ENCODE measurements around the gene RFWD3. TPM values are rescaled to one million over a fixed set of nuclear protein-coding genes. Genes with fewer than 3 reads are reported as not detected.
"Not testable (repeated sequence)": the region's sequence is repeated elsewhere in the genome, so short reads cannot be mapped to it uniquely, and the experiment has no call there.

Gene RFWD3
- total and polyA plus RNA-seq, 2 of the 13 experiments (the other 11 are each of a cell fraction or from before 2014, with no cell fraction given) = 23.4 to 62.6 TPM

DNA sequence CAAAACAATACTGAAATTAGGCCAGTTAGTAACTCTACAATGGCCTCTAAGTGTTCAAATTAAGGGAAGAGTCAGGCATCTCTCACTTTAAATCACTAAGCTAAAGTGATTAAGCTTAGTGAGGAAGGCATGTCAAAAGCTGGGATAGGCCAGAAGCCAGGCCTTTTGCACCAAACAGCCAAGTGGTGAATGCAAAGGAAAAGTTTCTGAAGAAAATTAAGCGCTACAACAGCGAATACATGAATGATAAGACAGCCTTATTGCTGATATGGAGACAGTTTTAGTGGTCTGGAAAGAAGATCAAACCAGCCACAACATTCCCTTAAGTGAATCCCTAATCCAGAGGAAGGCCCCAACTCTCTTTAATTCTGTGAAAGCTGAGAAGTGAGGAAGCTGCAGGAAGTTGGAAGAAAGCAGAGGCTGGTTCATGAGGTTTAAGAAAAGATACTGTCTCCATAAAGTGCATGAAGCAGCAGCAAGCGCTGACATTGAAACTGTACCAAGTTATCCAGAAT is 12.1 kb downstream of the RFWD3 start:
- in situ Hi-C loops (cut with HindIII; ENCODE audit: extremely low pct_ligation_motif_present, low pct_unique_long_range_greater_than_20kb) (no loop called here), intact Hi-C loops (cut with micrococcal nuclease; ENCODE audit: unreplicated experiment) (no loop called here)
- no peak overlapping the region for H3K9ac ChIP-seq (ENCODE audit: insufficient read depth, low read depth, low read length)
- no peak overlapping the region for H2AFZ ChIP-seq (ENCODE audit: low read length)
- ATAC-seq = no peak
- H3K4me3 ChIP-seq (replicated peaks in 1 of 3; ENCODE audit: insufficient read depth in 1 of 3, low read depth in 2 of 3, low read length in 3 of 3) = no peak overlapping the region
- no TSS peak for BruUV-seq (replicated peaks)
- no peak for FAIRE-seq
- DNase-seq (ENCODE audit: low spot score) = no peak
- H3K27ac ChIP-seq (ENCODE audit: extremely low read length, insufficient read depth, low read length) = no peak overlapping the region
- TF ChIP-seq GTF2F1 (IDR thresholded peaks at IDR 0.05; ENCODE audit: low read length) (no peak), SSRP1 (CRISPR knock-in tag; IDR thresholded peaks at IDR 0.05) (no peak), ZNF83 (CRISPR knock-in tag; IDR thresholded peaks at IDR 0.05; ENCODE audit: borderline replicate concordance) (no peak)
- TF ChIP-seq, protein P1, sequence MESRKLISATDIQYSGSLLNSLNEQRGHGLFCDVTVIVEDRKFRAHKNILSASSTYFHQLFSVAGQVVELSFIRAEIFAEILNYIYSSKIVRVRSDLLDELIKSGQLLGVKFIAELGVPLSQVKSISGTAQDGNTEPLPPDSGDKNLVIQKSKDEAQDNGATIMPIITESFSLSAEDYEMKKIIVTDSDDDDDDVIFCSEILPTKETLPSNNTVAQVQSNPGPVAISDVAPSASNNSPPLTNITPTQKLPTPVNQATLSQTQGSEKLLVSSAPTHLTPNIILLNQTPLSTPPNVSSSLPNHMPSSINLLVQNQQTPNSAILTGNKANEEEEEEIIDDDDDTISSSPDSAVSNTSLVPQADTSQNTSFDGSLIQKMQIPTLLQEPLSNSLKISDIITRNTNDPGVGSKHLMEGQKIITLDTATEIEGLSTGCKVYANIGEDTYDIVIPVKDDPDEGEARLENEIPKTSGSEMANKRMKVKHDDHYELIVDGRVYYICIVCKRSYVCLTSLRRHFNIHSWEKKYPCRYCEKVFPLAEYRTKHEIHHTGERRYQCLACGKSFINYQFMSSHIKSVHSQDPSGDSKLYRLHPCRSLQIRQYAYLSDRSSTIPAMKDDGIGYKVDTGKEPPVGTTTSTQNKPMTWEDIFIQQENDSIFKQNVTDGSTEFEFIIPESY (CRISPR knock-in tag; IDR thresholded peaks at IDR 0.05) = no peak
- H3K79me2 ChIP-seq (ENCODE audit: insufficient read depth, low read length) = peaks cover 72% of the 10 kb centered on the region
- CTCF ChIA-PET (ENCODE audit: low intra/inter-chr PET ratio, low total read pairs) = no interaction called here
- POLR2A ChIA-PET = no interaction called here
- peaks cover 23% of the 10 kb centered on the region for H3K4me1 ChIP-seq (ENCODE audit: insufficient read depth, low read length)
- no peaks in the 10 kb centered on the region for H3K9me3 ChIP-seq (ENCODE audit: low read length)
- 98% methylated on average over 3 of the region's 3 CpGs for WGBS (ENCODE audit: low lambda C conversion rate)
- H3K36me3 ChIP-seq (replicated peaks in 1 of 2; ENCODE audit: control insufficient read depth in 1 of 2, insufficient read depth in 2 of 2, low read length in 2 of 2) = peaks cover 12 to 82% of the 10 kb centered on the region in 2 experiments
- no peaks in the 10 kb centered on the region for H3K27me3 ChIP-seq (ENCODE audit: control insufficient read depth in 1 of 2, insufficient read depth in 2 of 2, low read length in 2 of 2)
- no peaks in the 10 kb centered on the region; the same call in 1 of the 2 replicates for H4K20me1 ChIP-seq (ENCODE audit: insufficient read depth, low read length)
- no peak overlapping the region for H3K4me2 ChIP-seq (ENCODE audit: low read depth, low read length)

DNA sequence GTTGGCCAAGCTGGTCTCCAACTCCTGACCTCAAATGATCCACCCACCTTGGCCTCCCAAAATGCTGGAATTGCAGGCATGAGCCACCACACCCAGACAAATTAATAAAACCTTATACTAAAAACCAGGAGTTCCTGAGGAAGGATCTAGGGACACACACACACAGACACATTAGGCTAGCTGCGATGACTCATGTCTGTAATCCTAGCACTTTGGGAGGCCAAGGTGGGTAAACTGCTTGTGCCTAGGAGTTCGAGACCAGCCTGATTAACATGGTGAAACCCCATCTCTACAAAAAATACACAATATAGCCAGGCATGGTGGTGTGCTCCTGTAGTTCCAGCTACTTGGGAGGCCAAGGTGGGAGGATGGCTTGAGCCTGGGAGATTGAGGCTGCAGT is 13.8 kb downstream of the RFWD3 start:
- WGBS (ENCODE audit: low lambda C conversion rate) = 100% methylated on average over 2 of the region's 2 CpGs
- H3K4me1 ChIP-seq (ENCODE audit: insufficient read depth, low read length); H3K4me2 ChIP-seq (ENCODE audit: low read depth, low read length); H3K9me3 ChIP-seq (ENCODE audit: low read length); CTCF ChIA-PET (ENCODE audit: low intra/inter-chr PET ratio, low total read pairs); H3K27me3 ChIP-seq (ENCODE audit: control insufficient read depth in 1 of 2, insufficient read depth in 2 of 2, low read length in 2 of 2); FAIRE-seq; H3K9ac ChIP-seq (ENCODE audit: insufficient read depth, low read depth, low read length); BruUV-seq (replicated peaks); ATAC-seq; DNase-seq (ENCODE audit: low spot score); in situ Hi-C loops (cut with HindIII; ENCODE audit: extremely low pct_ligation_motif_present, low pct_unique_long_range_greater_than_20kb); H4K20me1 ChIP-seq (ENCODE audit: insufficient read depth, low read length); H3K27ac ChIP-seq (ENCODE audit: extremely low read length, insufficient read depth, low read length); H3K4me3 ChIP-seq (replicated peaks in 1 of 3; ENCODE audit: insufficient read depth in 1 of 3, low read depth in 2 of 3, low read length in 3 of 3); H2AFZ ChIP-seq (ENCODE audit: low read length); intact Hi-C loops (cut with micrococcal nuclease; ENCODE audit: unreplicated experiment): not testable (repeated sequence)
- peaks cover 11 to 81% of the 10 kb centered on the region in 2 experiments for H3K36me3 ChIP-seq (replicated peaks in 1 of 2; ENCODE audit: control insufficient read depth in 1 of 2, insufficient read depth in 2 of 2, low read length in 2 of 2)
- peaks cover 57% of the 10 kb centered on the region for H3K79me2 ChIP-seq (ENCODE audit: insufficient read depth, low read length)
- POLR2A ChIA-PET = interaction anchor here (1.8 kb wide), 1 partner anchor 14 kb away, joined by 7 read pairs; the partner anchor contains the start of gene RFWD3
- peak; percentile 37 for TF ChIP-seq FOSL2 (CRISPR knock-in tag; IDR thresholded peaks at IDR 0.05)

Measured in HepG2 (cell line).